HepG2 (cell line): Measurements from ENCODE around the gene NUP93.

ENCODE experiments used
- BCL3 ChIP-seq: sonication (generic); formaldehyde crosslinking; IDR thresholded peaks from 2 replicates; pipeline ENCODE4 v1.5.1; 2020; ENCODE audit warnings: mild to moderate bottlenecking, missing genetic modification reagents, moderate library complexity
- CBFB ChIP-seq: sonication (generic); formaldehyde crosslinking; IDR thresholded peaks from 2 replicates; pipeline ENCODE4 v1.4.0; 2020; ENCODE audit warnings: missing genetic modification reagents
- CBX2 ChIP-seq, 2 experiments: fragments of 200-600 bp in 1 of 2; sonication (generic); formaldehyde crosslinking in 1 of 2; IDR thresholded peaks; 2 replicates each; pipeline versions ENCODE4 v1.7.0 to v1.8.1; 2018 to 2022; ENCODE audit warnings: low read depth in 2 of 2, low read length in 1 of 2, mild to moderate bottlenecking in 1 of 2, missing genetic modification reagents in 1 of 2
- EZH2 ChIP-seq: conservative IDR thresholded peaks from 2 replicates; pipeline ENCODE4 v1.6.1; 2012; ENCODE audit warnings: mild to moderate bottlenecking, low read depth, low read length, moderate library complexity
- THAP7 ChIP-seq: sonication (generic); formaldehyde crosslinking; IDR thresholded peaks from 2 replicates; pipeline ENCODE4 v1.8.1; 2023; ENCODE audit warnings: mild to moderate bottlenecking, missing genetic modification reagents
- ZNF160 ChIP-seq: sonication (generic); formaldehyde crosslinking; IDR thresholded peaks from 2 replicates; pipeline ENCODE4 v1.8.0; 2022; ENCODE audit warnings: mild to moderate bottlenecking, inconsistent platforms, missing genetic modification reagents
- ZNF512 ChIP-seq: sonication (generic); formaldehyde crosslinking; IDR thresholded peaks from 2 replicates; pipeline ENCODE4 v1.4.0; 2020; ENCODE audit warnings: mild to moderate bottlenecking, missing genetic modification reagents
- ZNF562 ChIP-seq: sonication (generic); formaldehyde crosslinking; IDR thresholded peaks from 2 replicates; pipeline ENCODE4 v1.8.0; 2022; ENCODE audit warnings: missing genetic modification reagents, borderline replicate concordance
- TF ChIP-seq, protein P1 (sequence below): sonication (generic); formaldehyde crosslinking; IDR thresholded peaks from 2 replicates; pipeline ENCODE4 v1.5.0; 2020; ENCODE audit warnings: mild to moderate bottlenecking, missing genetic modification reagents, moderate library complexity

GRCh38 chr16:56776562-56776961 lies 46.6 kb downstream of the NUP93 start:
- TF ChIP-seq CBFB (no peak), ZNF562 (no peak), THAP7 (CRISPR knock-in tag) (no peak), CBX2 (IDR thresholded peaks at IDR 0.05; ENCODE audit: low read depth, low read length) (no peak), CBX2 (CRISPR knock-in tag; IDR thresholded peaks at IDR 0.05; ENCODE audit: low read depth) (no peak), ZNF160 (CRISPR knock-in tag) (no peak), EZH2 (no peak), BCL3 (CRISPR knock-in tag) (no peak), ZNF512 (CRISPR knock-in tag) (no peak)
- TF ChIP-seq, protein P1, sequence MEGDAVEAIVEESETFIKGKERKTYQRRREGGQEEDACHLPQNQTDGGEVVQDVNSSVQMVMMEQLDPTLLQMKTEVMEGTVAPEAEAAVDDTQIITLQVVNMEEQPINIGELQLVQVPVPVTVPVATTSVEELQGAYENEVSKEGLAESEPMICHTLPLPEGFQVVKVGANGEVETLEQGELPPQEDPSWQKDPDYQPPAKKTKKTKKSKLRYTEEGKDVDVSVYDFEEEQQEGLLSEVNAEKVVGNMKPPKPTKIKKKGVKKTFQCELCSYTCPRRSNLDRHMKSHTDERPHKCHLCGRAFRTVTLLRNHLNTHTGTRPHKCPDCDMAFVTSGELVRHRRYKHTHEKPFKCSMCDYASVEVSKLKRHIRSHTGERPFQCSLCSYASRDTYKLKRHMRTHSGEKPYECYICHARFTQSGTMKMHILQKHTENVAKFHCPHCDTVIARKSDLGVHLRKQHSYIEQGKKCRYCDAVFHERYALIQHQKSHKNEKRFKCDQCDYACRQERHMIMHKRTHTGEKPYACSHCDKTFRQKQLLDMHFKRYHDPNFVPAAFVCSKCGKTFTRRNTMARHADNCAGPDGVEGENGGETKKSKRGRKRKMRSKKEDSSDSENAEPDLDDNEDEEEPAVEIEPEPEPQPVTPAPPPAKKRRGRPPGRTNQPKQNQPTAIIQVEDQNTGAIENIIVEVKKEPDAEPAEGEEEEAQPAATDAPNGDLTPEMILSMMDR: no peak
